Mesodermal cell (in vitro differentiated cells): ENCODE data around the gene SPACA4.
"Not testable (repeated sequence)": the region's sequence is repeated elsewhere in the genome, so short reads cannot be mapped to it uniquely, and the experiment has no call there.

Experiments
- H3K27ac ChIP-seq: 2 replicates; pipeline ENCODE4 v1.7.0; 2013; ENCODE audit warnings: mild to moderate bottlenecking, low read depth, low read length, moderate library complexity; ENCODE audit not compliant: severe bottlenecking
- H3K36me3 ChIP-seq: 2 replicates; pipeline ENCODE4 v1.7.1; 2013; ENCODE audit warnings: mild to moderate bottlenecking, low read length, moderate library complexity; ENCODE audit not compliant: control insufficient read depth, insufficient read depth
- H3K4me1 ChIP-seq: one replicate; pipeline ENCODE4 v1.7.1; 2013; ENCODE audit warnings: mild to moderate bottlenecking, low read length; ENCODE audit not compliant: insufficient read depth, control insufficient read depth, poor library complexity, severe bottlenecking
- H3K4me3 ChIP-seq: 2 replicates; pipeline ENCODE4 v1.7.0; 2013; ENCODE audit warnings: low read length, control low read depth, mild to moderate bottlenecking; ENCODE audit not compliant: insufficient read depth, poor library complexity, severe bottlenecking; ENCODE audit errors: extremely low read depth
- H3K9me3 ChIP-seq: 2 replicates; pipeline ENCODE4 v1.7.1; 2013; ENCODE audit warnings: mild to moderate bottlenecking, low read length, moderate library complexity; ENCODE audit not compliant: control insufficient read depth
- WGBS, 2 experiments: methylation state at CpG; one replicate each; pipeline ENCODE4 v1.1.5; 2013; ENCODE audit warnings: missing lambda C conversion rate in 2 of 2; ENCODE audit not compliant: insufficient coverage in 2 of 2; 5-methylcytosine and 5-hydroxymethylcytosine counted together

SPACA4 gene

DNA sequence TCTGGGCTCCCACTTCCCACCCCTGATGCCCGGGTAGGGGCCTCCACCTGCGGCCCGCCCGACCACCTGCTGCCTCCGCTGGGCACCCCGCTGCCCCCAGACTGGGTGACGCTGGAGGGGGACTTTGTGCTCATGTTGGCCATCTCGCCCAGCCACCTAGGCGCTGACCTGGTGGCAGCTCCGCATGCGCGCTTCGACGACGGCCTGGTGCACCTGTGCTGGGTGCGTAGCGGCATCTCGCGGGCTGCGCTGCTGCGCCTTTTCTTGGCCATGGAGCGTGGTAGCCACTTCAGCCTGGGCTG lies 22.7 kb downstream of the SPACA4 start:
- Histone ChIP-seq H3K9me3 (no peaks in the 10 kb centered on the region), H3K27ac (no peak overlapping the region), H3K36me3 (peaks cover 5% of the 10 kb centered on the region), H3K4me3 (no peak overlapping the region), H3K4me1 (peaks cover 22% of the 10 kb centered on the region)
- 97% methylated on average over 21 to 22 of the region's 22 CpGs for WGBS, 2 experiments

- no peaks in the 10 kb centered on the region for H3K9me3 ChIP-seq
- peak overlapping the region; percentile 22 for H3K4me3 ChIP-seq
- WGBS, 2 experiments, result 39% methylated on average over 46 to 48 of the region's 48 CpGs
- H3K36me3 ChIP-seq, result peaks cover 5% of the 10 kb centered on the region
- H3K4me1 ChIP-seq, result peaks cover 23% of the 10 kb centered on the region
- peak overlapping the region; percentile 29 for H3K27ac ChIP-seq
Measured at GRCh38 chr19:48629599-48630295, 23.2 kb downstream of the SPACA4 start.

DNA sequence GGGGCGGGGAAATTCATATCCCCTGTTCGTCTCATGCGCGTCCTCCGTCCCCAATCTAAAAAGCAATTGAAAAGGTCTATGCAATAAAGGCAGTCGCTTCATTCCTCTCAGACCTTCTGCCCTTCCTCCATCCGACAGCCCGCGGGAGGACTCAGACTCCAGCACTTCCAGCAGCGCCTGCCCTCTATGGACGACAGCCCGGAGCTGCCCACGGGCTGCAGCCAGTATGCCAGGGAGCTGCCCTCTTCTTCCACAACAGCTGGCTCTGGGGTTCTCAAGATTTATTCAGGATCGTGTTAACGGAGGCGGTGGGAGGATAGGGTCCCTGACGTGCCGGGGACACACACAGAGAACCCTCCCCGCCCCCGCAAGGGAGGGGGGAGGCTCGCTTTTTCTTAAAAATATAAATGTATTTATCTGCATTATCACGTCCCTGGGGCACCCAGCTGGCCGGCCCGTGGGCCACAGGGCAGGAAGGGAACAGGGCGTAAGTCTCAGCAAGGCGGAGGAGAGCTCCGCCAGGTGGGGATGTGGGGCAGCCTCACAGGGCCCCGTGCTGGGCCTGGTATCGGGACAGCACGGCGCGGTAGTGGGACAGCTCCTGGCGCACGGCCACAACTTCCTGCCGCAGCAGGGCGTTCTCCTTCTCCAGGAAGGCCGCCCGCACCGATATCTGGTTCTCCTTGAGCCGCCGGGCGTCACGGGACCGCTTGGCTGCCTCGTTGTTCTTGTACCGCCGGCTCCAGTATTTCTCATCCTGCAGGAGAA lies 23.9 kb downstream of the SPACA4 start:
- peaks cover 23% of the 10 kb centered on the region for H3K4me1 ChIP-seq
- 7 to 8% methylated on average over 28 to 31 of the region's 47 CpGs for WGBS, 2 experiments

DNA sequence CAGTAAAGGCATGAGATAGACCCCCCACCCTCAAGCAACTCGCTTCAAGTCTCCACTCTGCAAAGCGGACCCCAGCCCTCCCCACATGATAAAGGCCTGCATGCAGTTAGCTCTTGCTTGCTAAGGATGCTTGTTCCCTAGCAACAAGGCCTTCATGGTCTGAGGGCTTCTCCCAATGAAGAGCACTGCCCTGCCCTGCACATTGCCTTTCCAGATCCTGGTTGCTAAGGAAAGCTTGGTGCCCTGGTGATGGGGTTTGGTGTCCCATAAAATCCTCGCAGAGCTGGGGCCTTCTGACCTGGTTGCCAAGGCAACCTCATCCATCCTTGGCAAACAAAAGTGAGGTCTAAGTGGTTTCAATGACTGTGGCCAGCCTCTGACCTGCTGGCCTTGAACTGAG lies 24.7 kb downstream of the SPACA4 start:
- peaks cover 5% of the 10 kb centered on the region for H3K36me3 ChIP-seq
- no peak overlapping the region for H3K27ac ChIP-seq
- H3K9me3 ChIP-seq, result no peaks in the 10 kb centered on the region
- H3K4me3 ChIP-seq, result no peak overlapping the region
- 87 to 90% methylated on average over 2 to 3 of the region's 3 CpGs for WGBS, 2 experiments
- peaks cover 23% of the 10 kb centered on the region for H3K4me1 ChIP-seq

More for the DNA sequence above, 23.9 kb downstream of the SPACA4 start:
- Histone ChIP-seq H3K9me3 (no peaks in the 10 kb centered on the region), H3K4me3 (peak overlapping the region; percentile 22), H3K27ac (peak overlapping the region; percentile 29), H3K36me3 (peaks cover 5% of the 10 kb centered on the region)

DNA sequence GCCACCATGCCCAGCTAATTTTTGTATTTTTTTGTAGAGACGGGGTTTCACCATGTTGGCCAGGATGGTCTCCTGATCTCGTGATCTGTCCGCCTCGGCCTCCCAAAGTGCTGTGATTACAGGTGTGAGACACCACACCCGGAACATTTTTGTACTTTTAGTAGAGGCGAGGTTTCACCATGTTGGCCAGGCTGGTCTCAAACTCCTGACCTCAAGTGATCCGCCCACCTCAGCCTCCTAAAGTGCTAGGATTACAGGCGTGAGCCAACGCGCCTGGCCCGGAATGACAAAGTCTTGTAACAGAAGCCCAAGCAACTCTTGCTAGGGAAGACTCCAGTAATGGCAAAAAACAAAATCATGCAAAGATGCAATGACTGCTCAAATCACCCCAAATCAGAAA lies 25.7 kb downstream of the SPACA4 start:
- 84 to 99% methylated on average over 11 of the region's 11 CpGs for WGBS, 2 experiments
- Histone ChIP-seq H3K4me1 (peaks cover 23% of the 10 kb centered on the region), H3K27ac (peak overlapping the region; percentile 29)
- H3K9me3 ChIP-seq, H3K4me3 ChIP-seq, H3K36me3 ChIP-seq: not testable (repeated sequence)

- Histone ChIP-seq H3K36me3 (no peaks in the 10 kb centered on the region), H3K27ac (peak overlapping the region; percentile 29), H3K4me1 (peaks cover 23% of the 10 kb centered on the region), H3K9me3 (no peaks in the 10 kb centered on the region), H3K4me3 (no peak overlapping the region)
Measured at GRCh38 chr19:48632692-48633147, 26.2 kb downstream of the SPACA4 start.

GRCh38 chr19:48633148-48634035 lies 26.9 kb downstream of the SPACA4 start:
- peaks cover 23% of the 10 kb centered on the region for H3K4me1 ChIP-seq

GRCh38 chr19:48634036-48634342 lies 27.4 kb downstream of the SPACA4 start:
- no peak overlapping the region for H3K4me3 ChIP-seq
- H3K9me3 ChIP-seq, result no peaks in the 10 kb centered on the region
- no peak overlapping the region for H3K27ac ChIP-seq
- WGBS, 2 experiments, result 85 to 86% methylated on average over 5 to 7 of the region's 7 CpGs
- H3K36me3 ChIP-seq, result no peaks in the 10 kb centered on the region
- peaks cover 23% of the 10 kb centered on the region for H3K4me1 ChIP-seq

More at GRCh38 chr19:48633148-48634035, 26.9 kb downstream of the SPACA4 start:
- Histone ChIP-seq H3K9me3 (no peaks in the 10 kb centered on the region), H3K27ac (peak overlapping the region; percentile 29), H3K4me3 (no peak overlapping the region), H3K36me3 (no peaks in the 10 kb centered on the region)
- 91 to 92% methylated on average over 20 to 21 of the region's 22 CpGs for WGBS, 2 experiments

DNA sequence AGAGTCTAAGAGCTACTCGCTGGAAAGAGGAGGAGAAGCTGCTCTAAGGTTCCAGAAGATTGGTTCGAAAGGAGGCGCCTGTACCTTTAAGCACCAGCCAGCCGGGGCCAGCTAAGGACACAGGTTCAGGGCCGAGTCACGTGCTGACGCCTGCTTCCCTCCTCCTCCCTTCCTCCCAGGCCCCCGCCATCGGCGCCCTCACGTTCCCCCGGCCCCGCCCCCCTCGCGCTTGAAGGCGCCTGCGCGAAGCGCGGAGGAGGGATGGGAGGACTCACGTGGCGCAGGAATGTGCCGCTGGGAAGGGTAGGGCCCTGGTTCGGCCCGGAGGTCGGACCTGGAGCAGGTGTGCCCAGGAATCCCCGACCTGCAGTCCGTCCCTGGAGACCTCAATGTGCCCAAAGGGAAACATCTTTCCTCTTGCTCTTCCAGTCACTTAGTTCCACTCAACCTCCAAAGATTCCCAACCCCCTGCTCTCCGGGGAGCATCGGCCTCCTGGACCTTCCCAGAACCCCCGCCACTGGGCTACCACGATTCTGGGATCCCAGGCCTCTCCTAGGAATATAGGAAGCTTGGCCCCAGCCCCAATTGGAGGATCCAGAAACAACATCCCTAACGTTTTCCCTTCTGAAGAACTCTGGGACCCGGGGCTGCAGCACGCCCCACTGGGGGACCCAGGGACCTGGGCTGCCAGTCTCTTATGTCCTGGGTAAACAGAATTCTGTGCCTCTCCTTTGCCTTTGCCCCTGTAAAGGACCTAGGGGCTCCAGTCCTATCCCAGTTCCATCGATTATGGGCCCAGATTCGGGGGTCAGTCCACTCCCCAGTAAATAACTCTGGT lies 28.1 kb downstream of the SPACA4 start:
- H3K27ac ChIP-seq, result peak overlapping the region; percentile 3
- H3K4me3 ChIP-seq, result peak overlapping the region; percentile 43
- peaks cover 23% of the 10 kb centered on the region for H3K4me1 ChIP-seq
- no peaks in the 10 kb centered on the region for H3K9me3 ChIP-seq
- WGBS, 2 experiments, result 16 to 17% methylated on average over 20 to 30 of the region's 37 CpGs
- no peaks in the 10 kb centered on the region for H3K36me3 ChIP-seq
